Stomach (tissue), 4 donors: Measurements from ENCODE around the gene C5orf24.

Experiments
- POLR2AphosphoS5 ChIP-seq, 3 donors: sonication (generic); formaldehyde crosslinking; IDR thresholded peaks; one replicate each; pipeline ENCODE4 v1.6.1; 2016; ENCODE audit warnings: antibody characterized with exemption in 3 of 3
- TF ChIP-seq, protein P1 (sequence below), 7 experiments: fragments of 450-650 bp in 4 of 7; fragments of 200-600 bp in 3 of 7; sonication (generic) in 3 of 7; IDR thresholded peaks; one replicate each; pipeline ENCODE4 v1.5.1; 2016 to 2019; ENCODE audit warnings: antibody characterized with exemption in 7 of 7, control low read depth in 2 of 7, mild to moderate bottlenecking in 1 of 7

DNA sequence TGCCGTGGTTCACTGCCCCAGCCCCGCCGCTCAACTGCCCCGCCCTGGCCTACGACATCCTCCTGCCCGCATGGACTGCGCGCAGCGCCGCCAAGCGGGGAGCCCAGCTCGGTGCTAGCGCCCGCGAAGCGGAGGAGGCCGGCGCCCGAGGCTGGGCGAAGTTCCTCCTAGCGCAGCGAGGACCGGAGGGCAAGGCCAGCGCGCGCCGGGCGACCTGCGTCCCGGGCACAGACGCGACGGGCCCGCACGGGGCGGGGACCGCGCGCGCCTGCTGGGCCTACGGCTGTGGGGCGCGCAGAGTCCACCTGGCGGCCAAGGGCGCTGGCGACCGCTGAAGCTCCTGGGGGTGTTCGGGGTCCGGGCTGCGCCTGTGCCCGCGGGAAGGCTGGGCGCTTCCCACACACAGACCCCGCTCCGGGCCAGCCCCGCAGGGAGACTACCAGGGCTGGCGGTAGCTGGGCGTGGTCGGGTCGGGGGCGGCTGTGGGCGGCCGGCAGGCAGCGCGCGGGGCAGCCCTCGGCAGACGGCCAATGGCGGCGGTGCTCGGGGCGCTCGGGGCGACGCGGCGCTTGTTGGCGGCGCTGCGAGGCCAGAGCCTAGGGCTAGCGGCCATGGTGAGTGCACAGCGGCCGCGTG, 59.0 kb downstream of the C5orf24 start, which contains the start of gene PCBD2:
- peak; percentile 30 to 77 (median 58) for TF ChIP-seq POLR2AphosphoS5 (IDR thresholded peaks at IDR 0.05)
- TF ChIP-seq, protein P1, sequence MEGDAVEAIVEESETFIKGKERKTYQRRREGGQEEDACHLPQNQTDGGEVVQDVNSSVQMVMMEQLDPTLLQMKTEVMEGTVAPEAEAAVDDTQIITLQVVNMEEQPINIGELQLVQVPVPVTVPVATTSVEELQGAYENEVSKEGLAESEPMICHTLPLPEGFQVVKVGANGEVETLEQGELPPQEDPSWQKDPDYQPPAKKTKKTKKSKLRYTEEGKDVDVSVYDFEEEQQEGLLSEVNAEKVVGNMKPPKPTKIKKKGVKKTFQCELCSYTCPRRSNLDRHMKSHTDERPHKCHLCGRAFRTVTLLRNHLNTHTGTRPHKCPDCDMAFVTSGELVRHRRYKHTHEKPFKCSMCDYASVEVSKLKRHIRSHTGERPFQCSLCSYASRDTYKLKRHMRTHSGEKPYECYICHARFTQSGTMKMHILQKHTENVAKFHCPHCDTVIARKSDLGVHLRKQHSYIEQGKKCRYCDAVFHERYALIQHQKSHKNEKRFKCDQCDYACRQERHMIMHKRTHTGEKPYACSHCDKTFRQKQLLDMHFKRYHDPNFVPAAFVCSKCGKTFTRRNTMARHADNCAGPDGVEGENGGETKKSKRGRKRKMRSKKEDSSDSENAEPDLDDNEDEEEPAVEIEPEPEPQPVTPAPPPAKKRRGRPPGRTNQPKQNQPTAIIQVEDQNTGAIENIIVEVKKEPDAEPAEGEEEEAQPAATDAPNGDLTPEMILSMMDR (IDR thresholded peaks at IDR 0.05), result peak in 5 of 7 experiments; percentile 69 to 94 (median 81)
